Effector memory CD4-positive, alpha-beta T cell (primary cell): ENCODE results near the gene SCAI.
"Not testable (repeated sequence)": the region's sequence is repeated elsewhere in the genome, so short reads cannot be mapped to it uniquely, and the experiment has no call there.

Experiments
- DNase-seq, 3 donors: peaks; one replicate each; pipeline ENCODE4 v3.0.0-alpha.2; 2020
- H3K27ac ChIP-seq: 2 replicates; pipeline ENCODE4 v1.7.0; 2013; ENCODE audit warnings: mild to moderate bottlenecking, low read length, moderate library complexity; ENCODE audit not compliant: insufficient read depth, poor library complexity, severe bottlenecking
- H3K27me3 ChIP-seq: replicated peaks from 2 replicates; pipeline ENCODE4 v1.7.0; 2013; ENCODE audit warnings: mild to moderate bottlenecking, low read length; ENCODE audit not compliant: insufficient read depth, control insufficient read depth, poor library complexity, severe bottlenecking
- H3K36me3 ChIP-seq: 2 replicates; pipeline ENCODE4 v1.7.0; 2013; ENCODE audit warnings: mild to moderate bottlenecking, low read length, moderate library complexity; ENCODE audit not compliant: control insufficient read depth, insufficient read depth
- H3K4me1 ChIP-seq: 2 replicates; pipeline ENCODE4 v1.7.0; 2013; ENCODE audit warnings: low read length, mild to moderate bottlenecking; ENCODE audit not compliant: control insufficient read depth, insufficient read depth, poor library complexity, severe bottlenecking
- H3K4me3 ChIP-seq: 2 replicates; pipeline ENCODE4 v1.7.0; 2013; ENCODE audit warnings: low read length, low read depth, mild to moderate bottlenecking; ENCODE audit not compliant: insufficient read depth, poor library complexity, severe bottlenecking
- H3K9me3 ChIP-seq: 2 replicates; pipeline ENCODE4 v1.7.0; 2013; ENCODE audit warnings: mild to moderate bottlenecking, low read length, moderate library complexity; ENCODE audit not compliant: control insufficient read depth

The SCAI gene

GRCh38 chr9:125176636-125177035 lies 33.3 kb upstream of the SCAI start:
- no peak for DNase-seq
- Histone ChIP-seq H3K27me3 (no peaks in the 10 kb centered on the region), H3K9me3 (no peaks in the 10 kb centered on the region), H3K4me3 (no peak overlapping the region), H3K36me3 (no peaks in the 10 kb centered on the region), H3K27ac (no peak overlapping the region), H3K4me1 (peaks cover 8% of the 10 kb centered on the region)

- Histone ChIP-seq H3K27me3 (no peaks in the 10 kb centered on the region), H3K4me3 (no peak overlapping the region), H3K36me3 (peaks cover 15% of the 10 kb centered on the region), H3K27ac (no peak overlapping the region), H3K9me3 (no peaks in the 10 kb centered on the region), H3K4me1 (peaks cover 8% of the 10 kb centered on the region)
- no peak for DNase-seq
These were observed 28.9 kb upstream of the SCAI start for GRCh38 chr9:125172031-125172755.

- Histone ChIP-seq H3K4me1 (peaks cover 8% of the 10 kb centered on the region), H3K4me3 (no peak overlapping the region), H3K36me3 (peaks cover 21% of the 10 kb centered on the region), H3K9me3 (no peaks in the 10 kb centered on the region), H3K27ac (no peak overlapping the region), H3K27me3 (no peaks in the 10 kb centered on the region)
- DNase-seq = no peak
These were observed 26.6 kb upstream of the SCAI start for GRCh38 chr9:125169895-125170294.

- DNase-seq = no peak
- Histone ChIP-seq H3K4me3 (no peak overlapping the region), H3K9me3 (no peaks in the 10 kb centered on the region), H3K27ac (no peak overlapping the region), H3K4me1 (no peaks in the 10 kb centered on the region), H3K36me3 (peaks cover 21% of the 10 kb centered on the region), H3K27me3 (no peaks in the 10 kb centered on the region)
These were observed 23.4 kb upstream of the SCAI start for GRCh38 chr9:125166762-125167161.

- not testable (repeated sequence) for DNase-seq, H3K36me3 ChIP-seq, H3K4me1 ChIP-seq, H3K4me3 ChIP-seq, H3K9me3 ChIP-seq, H3K27ac ChIP-seq, H3K27me3 ChIP-seq
These were observed 19.6 kb upstream of the SCAI start for GRCh38 chr9:125162891-125163290.

GRCh38 chr9:125161284-125161918 lies 18.1 kb upstream of the SCAI start:
- Histone ChIP-seq H3K4me1 (no peaks in the 10 kb centered on the region), H3K36me3 (peaks cover 17% of the 10 kb centered on the region), H3K27ac (no peak overlapping the region), H3K27me3 (no peaks in the 10 kb centered on the region), H3K9me3 (no peaks in the 10 kb centered on the region), H3K4me3 (no peak overlapping the region)
- DNase-seq = no peak

GRCh38 chr9:125160750-125161149 lies 17.4 kb upstream of the SCAI start:
- H3K36me3 ChIP-seq = peaks cover 11% of the 10 kb centered on the region
- H3K4me1 ChIP-seq = no peaks in the 10 kb centered on the region
- no peak overlapping the region for H3K27ac ChIP-seq
- no peaks in the 10 kb centered on the region for H3K27me3 ChIP-seq
- DNase-seq = no peak
- no peak overlapping the region for H3K4me3 ChIP-seq
- H3K9me3 ChIP-seq = no peaks in the 10 kb centered on the region

- Histone ChIP-seq H3K27ac (no peak overlapping the region), H3K4me3 (no peak overlapping the region), H3K27me3 (no peaks in the 10 kb centered on the region), H3K36me3 (peaks cover 37% of the 10 kb centered on the region), H3K9me3 (no peaks in the 10 kb centered on the region), H3K4me1 (no peaks in the 10 kb centered on the region)
- DNase-seq = no peak
These were observed 13.2 kb upstream of the SCAI start for GRCh38 chr9:125156551-125156950.

GRCh38 chr9:125153712-125154367 lies 10.5 kb upstream of the SCAI start:
- H3K27me3 ChIP-seq = no peaks in the 10 kb centered on the region
- H3K36me3 ChIP-seq = peaks cover 58% of the 10 kb centered on the region
- DNase-seq = no peak
- H3K4me1 ChIP-seq = peaks cover 2% of the 10 kb centered on the region
- H3K27ac ChIP-seq = no peak overlapping the region
- no peak overlapping the region for H3K4me3 ChIP-seq
- H3K9me3 ChIP-seq = no peaks in the 10 kb centered on the region

- Histone ChIP-seq H3K27me3 (no peaks in the 10 kb centered on the region), H3K4me1 (peaks cover 2% of the 10 kb centered on the region), H3K9me3 (no peaks in the 10 kb centered on the region), H3K36me3 (peaks cover 52% of the 10 kb centered on the region), H3K27ac (no peak overlapping the region), H3K4me3 (no peak overlapping the region)
- DNase-seq = no peak
These were observed 8.4 kb upstream of the SCAI start for GRCh38 chr9:125151730-125152129.
